ENCODE data around the gene ANKRD7.

- TF ChIP-seq CTCF (IDR thresholded peaks at IDR 0.05) (no peak), POLR2AphosphoS5 (IDR thresholded peaks at IDR 0.05) (no peak), POLR2A (IDR thresholded peaks at IDR 0.05) (no peak)
Measured at GRCh38 chr7:118219157-118219512, 5.4 kb upstream of the ANKRD7 start.
